HEK293 (cell line): ENCODE results near the gene LMAN1L.

Experiments used
- CTCF ChIA-PET: fragments of 350-600 bp; formaldehyde crosslinking; extraction: SDS; loops from one replicate; lab custom pipeline; 2021; ENCODE audit warnings: antibody characterized with exemption; lab: Yijun Ruan, JAX
- POLR2A ChIA-PET: fragments of 300-600 bp; formaldehyde crosslinking; extraction: SDS; loops from one replicate; lab custom pipeline; 2020; ENCODE audit warnings: antibody characterized with exemption, inconsistent platforms; lab: Yijun Ruan, JAX
- H3K27ac ChIP-seq: fragments of 200-500 bp; sonication (Bioruptor generic); 2 replicates; pipeline ENCODE4 v1.5.1; 2014; ENCODE audit warnings: low read depth, low read length, control low read depth, inconsistent platforms; ENCODE audit errors: extremely low read depth
- H3K36me3 ChIP-seq, 2 experiments: fragments of 200-500 bp in 1 of 2; sonication (Bioruptor generic) in 1 of 2; 1 replicate in 1 of 2; 2 replicates in 1 of 2; pipeline ENCODE4 v1.5.1; 2014 to 2017; ENCODE audit warnings: inconsistent platforms in 2 of 2, low read length in 2 of 2; ENCODE audit not compliant: control insufficient read depth in 2 of 2, insufficient read depth in 1 of 2
- H3K4me1 ChIP-seq: fragments of 200-500 bp; sonication (Bioruptor generic); 2 replicates; pipeline ENCODE4 v1.5.1; 2014; ENCODE audit warnings: mild to moderate bottlenecking, low read length, inconsistent platforms; ENCODE audit not compliant: control insufficient read depth, insufficient read depth
- H3K4me3 ChIP-seq: 2 replicates; pipeline ENCODE4 v1.5.1; 2011; ENCODE audit warnings: low read depth, mild to moderate bottlenecking, control low read depth, low read length, moderate library complexity
- H3K9me3 ChIP-seq: fragments of 200-500 bp; sonication (Bioruptor generic); 2 replicates; pipeline ENCODE4 v1.5.1; 2014; ENCODE audit warnings: low read depth, low read length, inconsistent platforms; ENCODE audit not compliant: control insufficient read depth, insufficient read depth
- KLF9 ChIP-seq: fragments of 450-650 bp; formaldehyde crosslinking; IDR thresholded peaks from 2 replicates; pipeline ENCODE4 v1.5.1; 2016; ENCODE audit warnings: missing biosample characterization, missing genetic modification characterization, low read depth
- SETDB1 ChIP-seq: IDR thresholded peaks from one replicate; pipeline ENCODE4 v1.6.1; 2017; ENCODE audit warnings: mild to moderate bottlenecking, low read length, moderate library complexity, mixed read lengths; ENCODE audit not compliant: insufficient read length
- YY2 ChIP-seq: fragments of 450-650 bp; formaldehyde crosslinking; IDR thresholded peaks from 2 replicates; pipeline ENCODE4 v1.5.1; 2016; ENCODE audit warnings: missing biosample characterization, missing genetic modification characterization
- ZBTB1 ChIP-seq: fragments of 450-650 bp; formaldehyde crosslinking; IDR thresholded peaks from 2 replicates; pipeline ENCODE4 v1.5.1; 2016; ENCODE audit warnings: missing biosample characterization, missing genetic modification characterization
- ZBTB6 ChIP-seq: fragments of 450-650 bp; formaldehyde crosslinking; IDR thresholded peaks from 2 replicates; pipeline ENCODE4 v1.5.1; 2017; ENCODE audit warnings: missing biosample characterization, missing genetic modification characterization
- ZBTB8A ChIP-seq: fragments of 450-650 bp; formaldehyde crosslinking; IDR thresholded peaks from 2 replicates; pipeline ENCODE4 v1.5.1; 2016; ENCODE audit warnings: missing biosample characterization, missing genetic modification characterization
- ZNF214 ChIP-seq: fragments of 450-650 bp; formaldehyde crosslinking; IDR thresholded peaks from 2 replicates; pipeline ENCODE4 v1.5.1; 2017; ENCODE audit warnings: missing biosample characterization, mild to moderate bottlenecking, missing genetic modification characterization, borderline replicate concordance
- ZNF24 ChIP-seq: fragments of 450-650 bp; formaldehyde crosslinking; IDR thresholded peaks from 2 replicates; pipeline ENCODE4 v1.5.1; 2016; ENCODE audit warnings: missing biosample characterization, missing genetic modification characterization
- ZNF302 ChIP-seq: fragments of 450-650 bp; formaldehyde crosslinking; IDR thresholded peaks from 2 replicates; pipeline ENCODE4 v1.5.1; 2016; ENCODE audit warnings: missing biosample characterization, missing genetic modification characterization, low read depth
- ZNF335 ChIP-seq: fragments of 450-650 bp; formaldehyde crosslinking; conservative IDR thresholded peaks from 2 replicates; pipeline ENCODE4 v1.5.1; 2016; ENCODE audit warnings: missing biosample characterization, missing genetic modification characterization
- ZNF391 ChIP-seq: fragments of 450-650 bp; formaldehyde crosslinking; IDR thresholded peaks from 2 replicates; pipeline ENCODE4 v1.5.1; 2016; ENCODE audit warnings: low read depth, missing biosample characterization, missing genetic modification characterization, borderline replicate concordance
- ZNF473 ChIP-seq: fragments of 450-650 bp; formaldehyde crosslinking; IDR thresholded peaks from 2 replicates; pipeline ENCODE4 v1.5.1; 2017; ENCODE audit warnings: missing biosample characterization, missing genetic modification characterization
- ZNF549 ChIP-seq: fragments of 450-650 bp; IDR thresholded peaks from 2 replicates; pipeline ENCODE4 v1.5.1; 2018; ENCODE audit warnings: missing biosample characterization, missing genetic modification characterization, mild to moderate bottlenecking, inconsistent platforms, moderate library complexity
- ZNF571 ChIP-seq: fragments of 450-650 bp; formaldehyde crosslinking; IDR thresholded peaks from 2 replicates; pipeline ENCODE4 v1.5.0; 2017; ENCODE audit warnings: missing biosample characterization, missing genetic modification characterization
- ZNF600 ChIP-seq: fragments of 450-650 bp; formaldehyde crosslinking; IDR thresholded peaks from 2 replicates; pipeline ENCODE4 v1.5.1; 2016; ENCODE audit warnings: missing biosample characterization, missing genetic modification characterization
- ZNF76 ChIP-seq: fragments of 450-650 bp; formaldehyde crosslinking; IDR thresholded peaks from 2 replicates; pipeline ENCODE4; 2016; ENCODE audit warnings: low read depth, missing biosample characterization, missing genetic modification characterization, borderline replicate concordance
- ZNF791 ChIP-seq: fragments of 450-650 bp; formaldehyde crosslinking; IDR thresholded peaks from 2 replicates; pipeline ENCODE4 v1.5.1; 2016; ENCODE audit warnings: missing biosample characterization, missing genetic modification characterization
- TF ChIP-seq, protein P1 (sequence below): fragments of 450-650 bp; formaldehyde crosslinking; IDR thresholded peaks from 2 replicates; pipeline ENCODE4 v1.5.1; 2016; ENCODE audit warnings: missing biosample characterization, missing genetic modification characterization
- TF ChIP-seq, protein P2 (sequence below): fragments of 450-650 bp; formaldehyde crosslinking; conservative IDR thresholded peaks from 2 replicates; pipeline ENCODE4 v1.5.1; 2016; ENCODE audit warnings: low read depth, missing biosample characterization, missing genetic modification characterization
- TF ChIP-seq, protein P3 (sequence below): fragments of 450-650 bp; formaldehyde crosslinking; IDR thresholded peaks from 2 replicates; pipeline ENCODE4 v1.5.1; 2017; ENCODE audit warnings: missing biosample characterization, missing genetic modification characterization
- TF ChIP-seq, protein P4 (sequence below): fragments of 450-650 bp; formaldehyde crosslinking; IDR thresholded peaks from 2 replicates; pipeline ENCODE4 v1.5.0; 2017; ENCODE audit warnings: missing biosample characterization, missing genetic modification characterization, borderline replicate concordance
- TF ChIP-seq, protein P5 (sequence below): fragments of 450-650 bp; formaldehyde crosslinking; IDR thresholded peaks from 2 replicates; pipeline ENCODE4 v1.5.1; 2016; ENCODE audit warnings: missing biosample characterization, missing genetic modification characterization, borderline replicate concordance
- TF ChIP-seq, protein P6 (sequence below): fragments of 450-650 bp; IDR thresholded peaks from 2 replicates; pipeline ENCODE4 v1.5.1; 2018; ENCODE audit warnings: missing biosample characterization, mild to moderate bottlenecking, missing genetic modification characterization

Gene LMAN1L

DNA sequence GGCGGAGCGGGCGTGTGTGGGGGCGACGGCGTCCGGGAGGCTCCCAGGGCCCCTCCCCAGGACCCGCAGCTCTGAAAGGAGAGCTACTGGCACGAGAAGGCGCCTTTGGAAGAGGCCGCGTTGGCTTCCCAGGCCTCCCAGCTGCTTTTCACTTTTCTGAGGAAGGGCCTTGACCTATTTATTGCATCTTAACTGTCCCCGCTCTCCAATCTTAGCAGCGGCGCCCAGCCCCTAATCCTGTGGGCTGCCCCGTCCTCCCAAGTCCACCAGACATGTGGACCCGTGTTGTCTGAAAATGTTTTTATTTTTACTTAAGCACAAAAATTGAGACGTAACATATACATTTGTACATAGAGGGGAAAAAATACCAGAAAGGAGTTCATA lies 30.8 kb downstream of the LMAN1L start (continued):
- no peak for TF ChIP-seq SETDB1
- TF ChIP-seq, protein P1, sequence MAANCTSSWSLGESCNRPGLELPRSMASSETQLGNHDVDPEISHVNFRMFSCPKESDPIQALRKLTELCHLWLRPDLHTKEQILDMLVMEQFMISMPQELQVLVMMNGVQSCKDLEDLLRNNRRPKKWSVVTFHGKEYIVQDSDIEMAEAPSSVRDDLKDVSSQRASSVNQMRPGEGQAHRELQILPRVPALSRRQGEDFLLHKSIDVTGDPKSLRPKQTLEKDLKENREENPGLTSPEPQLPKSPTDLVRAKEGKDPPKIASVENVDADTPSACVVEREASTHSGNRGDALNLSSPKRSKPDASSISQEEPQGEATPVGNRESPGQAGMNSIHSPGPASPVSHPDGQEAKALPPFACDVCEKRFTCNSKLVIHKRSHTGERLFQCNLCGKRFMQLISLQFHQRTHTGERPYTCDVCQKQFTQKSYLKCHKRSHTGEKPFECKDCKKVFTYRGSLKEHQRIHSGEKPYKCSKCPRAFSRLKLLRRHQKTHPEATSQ, result 0 out of 2 replicates have a peak, but pooled peaks have one; percentile 84
- TF ChIP-seq, protein P2, sequence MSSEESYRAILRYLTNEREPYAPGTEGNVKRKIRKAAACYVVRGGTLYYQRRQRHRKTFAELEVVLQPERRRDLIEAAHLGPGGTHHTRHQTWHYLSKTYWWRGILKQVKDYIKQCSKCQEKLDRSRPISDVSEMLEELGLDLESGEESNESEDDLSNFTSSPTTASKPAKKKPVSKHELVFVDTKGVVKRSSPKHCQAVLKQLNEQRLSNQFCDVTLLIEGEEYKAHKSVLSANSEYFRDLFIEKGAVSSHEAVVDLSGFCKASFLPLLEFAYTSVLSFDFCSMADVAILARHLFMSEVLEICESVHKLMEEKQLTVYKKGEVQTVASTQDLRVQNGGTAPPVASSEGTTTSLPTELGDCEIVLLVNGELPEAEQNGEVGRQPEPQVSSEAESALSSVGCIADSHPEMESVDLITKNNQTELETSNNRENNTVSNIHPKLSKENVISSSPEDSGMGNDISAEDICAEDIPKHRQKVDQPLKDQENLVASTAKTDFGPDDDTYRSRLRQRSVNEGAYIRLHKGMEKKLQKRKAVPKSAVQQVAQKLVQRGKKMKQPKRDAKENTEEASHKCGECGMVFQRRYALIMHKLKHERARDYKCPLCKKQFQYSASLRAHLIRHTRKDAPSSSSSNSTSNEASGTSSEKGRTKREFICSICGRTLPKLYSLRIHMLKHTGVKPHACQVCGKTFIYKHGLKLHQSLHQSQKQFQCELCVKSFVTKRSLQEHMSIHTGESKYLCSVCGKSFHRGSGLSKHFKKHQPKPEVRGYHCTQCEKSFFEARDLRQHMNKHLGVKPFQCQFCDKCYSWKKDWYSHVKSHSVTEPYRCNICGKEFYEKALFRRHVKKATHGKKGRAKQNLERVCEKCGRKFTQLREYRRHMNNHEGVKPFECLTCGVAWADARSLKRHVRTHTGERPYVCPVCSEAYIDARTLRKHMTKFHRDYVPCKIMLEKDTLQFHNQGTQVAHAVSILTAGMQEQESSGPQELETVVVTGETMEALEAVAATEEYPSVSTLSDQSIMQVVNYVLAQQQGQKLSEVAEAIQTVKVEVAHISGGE (tag by site-specific recombination), result no peak
- TF ChIP-seq ZNF214, result no peak
- TF ChIP-seq ZNF391, result 0 out of 2 replicates have a peak, but pooled peaks have one; percentile 3
- no peak for TF ChIP-seq ZNF76 (tag by site-specific recombination)
- peak; percentile 64; the same call in 1 of the 2 replicates for TF ChIP-seq ZNF24 (tag by site-specific recombination)
- TF ChIP-seq, protein P3, sequence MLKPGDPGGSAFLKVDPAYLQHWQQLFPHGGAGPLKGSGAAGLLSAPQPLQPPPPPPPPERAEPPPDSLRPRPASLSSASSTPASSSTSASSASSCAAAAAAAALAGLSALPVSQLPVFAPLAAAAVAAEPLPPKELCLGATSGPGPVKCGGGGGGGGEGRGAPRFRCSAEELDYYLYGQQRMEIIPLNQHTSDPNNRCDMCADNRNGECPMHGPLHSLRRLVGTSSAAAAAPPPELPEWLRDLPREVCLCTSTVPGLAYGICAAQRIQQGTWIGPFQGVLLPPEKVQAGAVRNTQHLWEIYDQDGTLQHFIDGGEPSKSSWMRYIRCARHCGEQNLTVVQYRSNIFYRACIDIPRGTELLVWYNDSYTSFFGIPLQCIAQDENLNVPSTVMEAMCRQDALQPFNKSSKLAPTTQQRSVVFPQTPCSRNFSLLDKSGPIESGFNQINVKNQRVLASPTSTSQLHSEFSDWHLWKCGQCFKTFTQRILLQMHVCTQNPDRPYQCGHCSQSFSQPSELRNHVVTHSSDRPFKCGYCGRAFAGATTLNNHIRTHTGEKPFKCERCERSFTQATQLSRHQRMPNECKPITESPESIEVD (tag by site-specific recombination), result no peak
- TF ChIP-seq ZBTB6, result peak; percentile 4; the same call in 1 of the 2 replicates

DNA sequence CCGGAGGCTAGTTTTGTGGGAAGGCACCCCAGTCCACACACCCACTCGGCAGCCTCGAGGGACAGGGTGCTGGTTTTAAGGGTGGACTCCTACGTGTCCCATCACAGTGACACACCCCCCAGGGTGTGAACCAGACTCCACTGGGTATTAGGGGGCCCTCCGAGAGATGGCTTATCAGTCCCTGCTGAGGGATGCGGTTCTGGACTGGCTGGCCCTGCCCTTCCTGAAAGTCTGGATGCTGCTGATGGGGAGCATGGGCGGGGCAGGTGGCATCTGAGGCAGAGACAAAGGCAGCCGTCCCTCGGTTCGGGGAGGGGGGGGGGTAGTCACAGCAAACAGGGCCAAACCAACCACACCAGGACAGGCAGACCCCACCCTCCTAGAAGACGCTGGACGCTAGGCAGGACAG lies 31.3 kb downstream of the LMAN1L start:
- ChIA-PET POLR2A (interaction anchor here (0.5 to 2.3 kb wide), 4 partner anchors 9 to 1472 kb away, joined by 3 to 12 read pairs (median 7); partner anchors contain the start of gene FAM219B), CTCF (interaction anchor here (0.6 to 4.5 kb wide), 9 partner anchors 8 to 204 kb away, joined by 3 to 29 read pairs (median 4); no protein-coding TSS in a partner anchor)
- H3K4me3 ChIP-seq, result no peak overlapping the region
- peak overlapping the region; percentile 86 for H3K27ac ChIP-seq
- peaks cover 10 to 55% of the 10 kb centered on the region in 2 experiments for H3K36me3 ChIP-seq
- no peaks in the 10 kb centered on the region for H3K9me3 ChIP-seq
- peaks cover 10% of the 10 kb centered on the region for H3K4me1 ChIP-seq
- no peak for TF ChIP-seq ZNF571
- TF ChIP-seq ZNF335 (tag by site-specific recombination), result no peak
- TF ChIP-seq, protein P4, sequence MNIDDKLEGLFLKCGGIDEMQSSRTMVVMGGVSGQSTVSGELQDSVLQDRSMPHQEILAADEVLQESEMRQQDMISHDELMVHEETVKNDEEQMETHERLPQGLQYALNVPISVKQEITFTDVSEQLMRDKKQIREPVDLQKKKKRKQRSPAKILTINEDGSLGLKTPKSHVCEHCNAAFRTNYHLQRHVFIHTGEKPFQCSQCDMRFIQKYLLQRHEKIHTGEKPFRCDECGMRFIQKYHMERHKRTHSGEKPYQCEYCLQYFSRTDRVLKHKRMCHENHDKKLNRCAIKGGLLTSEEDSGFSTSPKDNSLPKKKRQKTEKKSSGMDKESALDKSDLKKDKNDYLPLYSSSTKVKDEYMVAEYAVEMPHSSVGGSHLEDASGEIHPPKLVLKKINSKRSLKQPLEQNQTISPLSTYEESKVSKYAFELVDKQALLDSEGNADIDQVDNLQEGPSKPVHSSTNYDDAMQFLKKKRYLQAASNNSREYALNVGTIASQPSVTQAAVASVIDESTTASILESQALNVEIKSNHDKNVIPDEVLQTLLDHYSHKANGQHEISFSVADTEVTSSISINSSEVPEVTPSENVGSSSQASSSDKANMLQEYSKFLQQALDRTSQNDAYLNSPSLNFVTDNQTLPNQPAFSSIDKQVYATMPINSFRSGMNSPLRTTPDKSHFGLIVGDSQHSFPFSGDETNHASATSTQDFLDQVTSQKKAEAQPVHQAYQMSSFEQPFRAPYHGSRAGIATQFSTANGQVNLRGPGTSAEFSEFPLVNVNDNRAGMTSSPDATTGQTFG, result no peak
- no peak for TF ChIP-seq ZBTB1
- TF ChIP-seq ZNF600 (tag by site-specific recombination), result peak; percentile 64
- no peak for TF ChIP-seq ZNF549 (tag by site-specific recombination)
- TF ChIP-seq ZNF302 (tag by site-specific recombination), result no peak
- TF ChIP-seq ZNF473 (tag by site-specific recombination), result no peak
- TF ChIP-seq KLF9 (tag by site-specific recombination), result 0 out of 2 replicates have a peak, but pooled peaks have one; percentile 16
- no peak for TF ChIP-seq ZBTB8A (tag by site-specific recombination)
- TF ChIP-seq ZNF791 (tag by site-specific recombination), result no peak
- TF ChIP-seq, protein P5, sequence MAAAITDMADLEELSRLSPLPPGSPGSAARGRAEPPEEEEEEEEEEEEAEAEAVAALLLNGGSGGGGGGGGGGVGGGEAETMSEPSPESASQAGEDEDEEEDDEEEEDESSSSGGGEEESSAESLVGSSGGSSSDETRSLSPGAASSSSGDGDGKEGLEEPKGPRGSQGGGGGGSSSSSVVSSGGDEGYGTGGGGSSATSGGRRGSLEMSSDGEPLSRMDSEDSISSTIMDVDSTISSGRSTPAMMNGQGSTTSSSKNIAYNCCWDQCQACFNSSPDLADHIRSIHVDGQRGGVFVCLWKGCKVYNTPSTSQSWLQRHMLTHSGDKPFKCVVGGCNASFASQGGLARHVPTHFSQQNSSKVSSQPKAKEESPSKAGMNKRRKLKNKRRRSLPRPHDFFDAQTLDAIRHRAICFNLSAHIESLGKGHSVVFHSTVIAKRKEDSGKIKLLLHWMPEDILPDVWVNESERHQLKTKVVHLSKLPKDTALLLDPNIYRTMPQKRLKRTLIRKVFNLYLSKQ (tag by site-specific recombination), result no peak
- TF ChIP-seq YY2 (tag by site-specific recombination), result no peak
- TF ChIP-seq, protein P6, sequence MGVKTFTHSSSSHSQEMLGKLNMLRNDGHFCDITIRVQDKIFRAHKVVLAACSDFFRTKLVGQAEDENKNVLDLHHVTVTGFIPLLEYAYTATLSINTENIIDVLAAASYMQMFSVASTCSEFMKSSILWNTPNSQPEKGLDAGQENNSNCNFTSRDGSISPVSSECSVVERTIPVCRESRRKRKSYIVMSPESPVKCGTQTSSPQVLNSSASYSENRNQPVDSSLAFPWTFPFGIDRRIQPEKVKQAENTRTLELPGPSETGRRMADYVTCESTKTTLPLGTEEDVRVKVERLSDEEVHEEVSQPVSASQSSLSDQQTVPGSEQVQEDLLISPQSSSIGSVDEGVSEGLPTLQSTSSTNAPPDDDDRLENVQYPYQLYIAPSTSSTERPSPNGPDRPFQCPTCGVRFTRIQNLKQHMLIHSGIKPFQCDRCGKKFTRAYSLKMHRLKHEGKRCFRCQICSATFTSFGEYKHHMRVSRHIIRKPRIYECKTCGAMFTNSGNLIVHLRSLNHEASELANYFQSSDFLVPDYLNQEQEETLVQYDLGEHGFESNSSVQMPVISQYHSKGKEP (tag by site-specific recombination), result no peak
